GM12878 (cell line): Measurements from ENCODE around the gene UVRAG. TPM values are rescaled to one million over a fixed set of nuclear protein-coding genes. Genes with fewer than 3 reads are reported as not detected.

Source experiments
- ATAC-seq: fragments of 200-7000 bp; cut with Tn5 transposase; 3 replicates; pipeline ENCODE4 v1.9.1; 2020; ENCODE audit warnings: mild to moderate bottlenecking, moderate library complexity
- BruUV-seq: library from RNA; stranded (reverse); fragments of 400-500 nt; replicated peaks from 2 replicates; lab custom pipeline; 2021; lab: Mats Ljungman, UMichigan
- CTCF ChIA-PET: fragments of 300-600 bp; sonication (Branson Sonifier 250); formaldehyde crosslinking; extraction: SDS; loops from one replicate; lab custom pipeline; 2021; ENCODE audit warnings: inconsistent platforms; lab: Yijun Ruan, JAX
- POLR2A ChIA-PET: fragments of 350-600 bp; formaldehyde crosslinking; extraction: SDS; loops from one replicate; lab custom pipeline; 2021; ENCODE audit warnings: inconsistent platforms; lab: Charles Lee
- RAD21 ChIA-PET: fragments of 300-600 bp; sonication (Branson Sonifier 250); formaldehyde crosslinking; loops from one replicate; lab custom pipeline; 2023; ENCODE audit warnings: antibody characterized with exemption; ENCODE audit not compliant: unreplicated experiment; lab: Charles Lee
- SMC1A ChIA-PET: fragments of 300-600 bp; sonication (Branson Sonifier 250); formaldehyde crosslinking; loops from one replicate; lab custom pipeline; 2023; ENCODE audit not compliant: unreplicated experiment, uncharacterized antibody; lab: Charles Lee
- DNase-seq: peaks from one replicate; pipeline ENCODE4 v3.0.0-alpha.2; 2011; ENCODE audit warnings: low read depth, low spot score
- FAIRE-seq: peaks from 3 replicates; lab custom pipeline; 2011; peaks lifted over from hg19 to GRCh38; lab: Jason Lieb, UNC
- H2AFZ ChIP-seq: 2 replicates; pipeline ENCODE4 v1.6.0; 2011; ENCODE audit warnings: low read depth, low read length, control low read depth; ENCODE audit not compliant: control insufficient read depth
- H3K27ac ChIP-seq: 2 replicates; pipeline ENCODE4 v1.5.1; 2011; ENCODE audit warnings: control low read depth; ENCODE audit not compliant: control insufficient read depth, insufficient read depth
- H3K27me3 ChIP-seq, 2 experiments: replicated peaks in 1 of 2; 2 replicates each; pipeline versions ENCODE4 v1.6.0 to v1.6.1; 2011; ENCODE audit warnings: low read length in 1 of 2; ENCODE audit not compliant: control insufficient read depth in 2 of 2, insufficient read depth in 2 of 2
- H3K36me3 ChIP-seq, 2 experiments: 2 replicates each; pipeline ENCODE4 v1.5.1; 2011; ENCODE audit warnings: low read length in 1 of 2; ENCODE audit not compliant: control insufficient read depth in 2 of 2, insufficient read depth in 2 of 2
- H3K4me1 ChIP-seq: 2 replicates; pipeline ENCODE4 v1.6.1; 2011; ENCODE audit warnings: mild to moderate bottlenecking, low read length, moderate library complexity, mixed read lengths; ENCODE audit not compliant: control insufficient read depth, insufficient read depth
- H3K4me2 ChIP-seq: 2 replicates; pipeline ENCODE4 v1.6.0; 2011; ENCODE audit warnings: control low read depth; ENCODE audit not compliant: control insufficient read depth, insufficient read depth
- H3K4me3 ChIP-seq: fragments of 200-600 bp; sonication (generic); 2 replicates; pipeline ENCODE4 v1.5.1; 2016
- H3K79me2 ChIP-seq: 2 replicates; pipeline ENCODE4 v1.6.0; 2011; ENCODE audit warnings: low read length; ENCODE audit not compliant: control insufficient read depth, insufficient read depth
- H3K9ac ChIP-seq: 2 replicates; pipeline ENCODE4 v1.8.0; 2011; ENCODE audit warnings: low read length, control low read depth, mixed read lengths; ENCODE audit not compliant: control insufficient read depth, insufficient read depth
- H3K9me3 ChIP-seq: replicated peaks from 3 replicates; pipeline ENCODE4 v1.5.1; 2011; ENCODE audit warnings: mild to moderate bottlenecking, low read length; ENCODE audit not compliant: control insufficient read depth, insufficient read depth
- H4K20me1 ChIP-seq: 2 replicates; pipeline ENCODE4 v1.6.0; 2011; ENCODE audit not compliant: control insufficient read depth, insufficient read depth
- BCL11A ChIP-seq: IDR thresholded peaks from 2 replicates; pipeline ENCODE4 v1.6.1; 2011; ENCODE audit warnings: low read depth, low read length
- CHD1 ChIP-seq: IDR thresholded peaks from 2 replicates; pipeline ENCODE4 v1.6.1; 2012; ENCODE audit warnings: low read depth, low read length, improper control_type of control experiment
- HDAC2 ChIP-seq: fragments of 200-600 bp; sonication (generic); IDR thresholded peaks from 2 replicates; pipeline ENCODE4 v1.6.1; 2017
- HDAC6 ChIP-seq: fragments of 200-600 bp; sonication (generic); IDR thresholded peaks from one replicate; pipeline ENCODE4 v1.8.0; 2017; ENCODE audit warnings: antibody characterized with exemption; ENCODE audit not compliant: unreplicated experiment
- JUNB ChIP-seq: IDR thresholded peaks from 2 replicates; pipeline ENCODE4 v1.6.1; 2016; ENCODE audit warnings: antibody characterized with exemption, mild to moderate bottlenecking
- PAX8 ChIP-seq: fragments of 450-650 bp; IDR thresholded peaks from 2 replicates; pipeline ENCODE4 v1.6.1; 2017; ENCODE audit warnings: mild to moderate bottlenecking, moderate library complexity
- POLR2A ChIP-seq: IDR thresholded peaks from 2 replicates; pipeline ENCODE4 v1.6.1; 2011; ENCODE audit warnings: low read depth, mild to moderate bottlenecking, low read length
- RBBP5 ChIP-seq: fragments of 200-600 bp; sonication (generic); conservative IDR thresholded peaks from 2 replicates; pipeline ENCODE4 v1.6.1; 2016
- SMARCA5 ChIP-seq: fragments of 450-650 bp; IDR thresholded peaks from 2 replicates; pipeline ENCODE4 v1.6.1; 2017; ENCODE audit warnings: mild to moderate bottlenecking
- ZNF384 ChIP-seq: IDR thresholded peaks from 2 replicates; pipeline ENCODE4 v1.6.1; 2012; ENCODE audit warnings: low read depth, mild to moderate bottlenecking, low read length, improper control_type of control experiment, borderline replicate concordance
- WGBS: methylation state at CpG from one replicate; pipeline ENCODE4 v1.1.6; 2016; ENCODE audit warnings: low lambda C conversion rate; ENCODE audit not compliant: insufficient replicate concordance, insufficient coverage; ENCODE audit errors: missing lambda C conversion rate; 5-methylcytosine and 5-hydroxymethylcytosine counted together
- in situ Hi-C: fragments of 300-500 bp; cut with MboI; formaldehyde crosslinking; loops from 9 replicates; pipeline ENCODE4 v1.14.3; 2018; ENCODE audit warnings: mixed read lengths
- intact Hi-C: fragments of 100-400 bp; cut with micrococcal nuclease; formaldehyde crosslinking; loops from one replicate; pipeline ENCODE4 v1.14.2; 2022; ENCODE audit not compliant: unreplicated experiment
- polyA plus RNA-seq, 11 experiments: library from polyadenylated mRNA; depleted of rRNA in 4 of 11; unstranded in 6 of 11; stranded (reverse) in 5 of 11; fragments of >200 nt; fragmentation: Nextera tagmentation in 4 of 11; fragmentation: Illumina TruSeq in 1 of 11; extraction: Ambion mirVana in 4 of 11; extraction: Trizol in 1 of 11; gene quantifications; 1 replicate in 1 of 11; 2 replicates in 10 of 11; pipeline versions ENCODE4 v1.2.1 to v1.2.3, GENCODE V29; 2011 to 2016; ENCODE audit warnings: inconsistent platforms in 2 of 11, missing spikeins in 2 of 11, low read depth in 1 of 11
- total RNA-seq, 4 experiments: library from RNA; depleted of rRNA in 3 of 4; stranded (reverse); fragments of >200 nt in 3 of 4; fragmentation: Illumina TruSeq in 1 of 4; extraction: Trizol in 1 of 4; gene quantifications; 2 replicates each; pipeline versions ENCODE4 v1.2.1 to v1.2.3, GENCODE V29; 2013 to 2021
- TF ChIP-seq, protein P1 (sequence below): IDR thresholded peaks from 2 replicates; pipeline ENCODE4 v1.6.1; 2011; ENCODE audit warnings: low read depth, mild to moderate bottlenecking, low read length, moderate library complexity, borderline replicate concordance; ENCODE audit errors: extremely low read depth
- TF ChIP-seq, protein P2 (sequence below): IDR thresholded peaks from 2 replicates; pipeline ENCODE4 v1.6.1; 2012; ENCODE audit warnings: low read depth, low read length, improper control_type of control experiment
- TF ChIP-seq, protein P3 (sequence below): fragments of 450-650 bp; conservative IDR thresholded peaks from 2 replicates; pipeline ENCODE4 v1.6.1; 2017; ENCODE audit warnings: mild to moderate bottlenecking, moderate library complexity

Gene UVRAG
- total and polyA plus RNA-seq, 10 of the 15 experiments (the other 5 are each of a cell fraction or from before 2014, with no cell fraction given) = 7.0 to 43.4 (median 37.0) TPM

DNA sequence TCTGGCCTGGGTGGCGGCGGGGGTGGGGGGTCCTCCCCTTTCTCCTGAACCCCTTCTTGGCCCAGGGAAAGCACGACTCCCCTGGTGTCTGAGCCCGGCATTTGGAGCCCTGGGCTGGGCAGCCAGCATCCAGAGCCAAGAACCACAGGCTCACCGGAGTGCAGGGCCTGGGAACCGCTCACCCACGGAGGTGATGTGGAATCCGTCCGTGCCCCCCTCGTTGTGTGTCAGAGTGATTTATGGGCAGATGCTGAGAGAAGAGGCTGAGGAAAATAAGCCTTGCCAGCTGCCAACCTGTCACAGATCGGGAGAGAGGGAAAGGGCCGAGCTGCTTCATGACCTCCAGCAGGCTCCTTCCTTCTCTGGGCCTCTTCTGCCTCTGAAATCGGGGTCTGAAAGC lies 357.6 kb downstream of the UVRAG start:
- BruUV-seq = no TSS peak
- H3K4me1 ChIP-seq = peaks cover 16% of the 10 kb centered on the region
- no peak overlapping the region for H3K27ac ChIP-seq
- ChIA-PET POLR2A (no interaction called here), SMC1A (no interaction called here), CTCF (no interaction called here), RAD21 (no interaction called here)
- H3K9me3 ChIP-seq = no peaks in the 10 kb centered on the region
- DNase-seq = no peak
- H3K27me3 ChIP-seq = no peaks in the 10 kb centered on the region
- intact Hi-C loops = no loop called here
- TF ChIP-seq RBBP5 (no peak), BCL11A (no peak), POLR2A (no peak), SMARCA5 (no peak), HDAC2 (no peak), JUNB (no peak), CHD1 (no peak), HDAC6 (no peak), ZNF384 (no peak), PAX8 (no peak)
- TF ChIP-seq, protein P1, sequence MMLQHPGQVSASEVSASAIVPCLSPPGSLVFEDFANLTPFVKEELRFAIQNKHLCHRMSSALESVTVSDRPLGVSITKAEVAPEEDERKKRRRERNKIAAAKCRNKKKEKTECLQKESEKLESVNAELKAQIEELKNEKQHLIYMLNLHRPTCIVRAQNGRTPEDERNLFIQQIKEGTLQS = no peak
- TF ChIP-seq, protein P2, sequence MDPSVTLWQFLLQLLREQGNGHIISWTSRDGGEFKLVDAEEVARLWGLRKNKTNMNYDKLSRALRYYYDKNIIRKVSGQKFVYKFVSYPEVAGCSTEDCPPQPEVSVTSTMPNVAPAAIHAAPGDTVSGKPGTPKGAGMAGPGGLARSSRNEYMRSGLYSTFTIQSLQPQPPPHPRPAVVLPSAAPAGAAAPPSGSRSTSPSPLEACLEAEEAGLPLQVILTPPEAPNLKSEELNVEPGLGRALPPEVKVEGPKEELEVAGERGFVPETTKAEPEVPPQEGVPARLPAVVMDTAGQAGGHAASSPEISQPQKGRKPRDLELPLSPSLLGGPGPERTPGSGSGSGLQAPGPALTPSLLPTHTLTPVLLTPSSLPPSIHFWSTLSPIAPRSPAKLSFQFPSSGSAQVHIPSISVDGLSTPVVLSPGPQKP = no peak
- TF ChIP-seq, protein P3, sequence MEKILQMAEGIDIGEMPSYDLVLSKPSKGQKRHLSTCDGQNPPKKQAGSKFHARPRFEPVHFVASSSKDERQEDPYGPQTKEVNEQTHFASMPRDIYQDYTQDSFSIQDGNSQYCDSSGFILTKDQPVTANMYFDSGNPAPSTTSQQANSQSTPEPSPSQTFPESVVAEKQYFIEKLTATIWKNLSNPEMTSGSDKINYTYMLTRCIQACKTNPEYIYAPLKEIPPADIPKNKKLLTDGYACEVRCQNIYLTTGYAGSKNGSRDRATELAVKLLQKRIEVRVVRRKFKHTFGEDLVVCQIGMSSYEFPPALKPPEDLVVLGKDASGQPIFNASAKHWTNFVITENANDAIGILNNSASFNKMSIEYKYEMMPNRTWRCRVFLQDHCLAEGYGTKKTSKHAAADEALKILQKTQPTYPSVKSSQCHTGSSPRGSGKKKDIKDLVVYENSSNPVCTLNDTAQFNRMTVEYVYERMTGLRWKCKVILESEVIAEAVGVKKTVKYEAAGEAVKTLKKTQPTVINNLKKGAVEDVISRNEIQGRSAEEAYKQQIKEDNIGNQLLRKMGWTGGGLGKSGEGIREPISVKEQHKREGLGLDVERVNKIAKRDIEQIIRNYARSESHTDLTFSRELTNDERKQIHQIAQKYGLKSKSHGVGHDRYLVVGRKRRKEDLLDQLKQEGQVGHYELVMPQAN = no peak
- ATAC-seq = no peak
- no peaks in the 10 kb centered on the region for H3K79me2 ChIP-seq
- WGBS = 39% methylated on average over 13 of the region's 13 CpGs
- no peak overlapping the region for H3K9ac ChIP-seq
- H4K20me1 ChIP-seq = no peaks in the 10 kb centered on the region
- no peak overlapping the region for H2AFZ ChIP-seq
- FAIRE-seq = no peak
- in situ Hi-C loops = no loop called here
- no peak overlapping the region for H3K4me2 ChIP-seq
- no peak overlapping the region for H3K4me3 ChIP-seq
- no peaks in the 10 kb centered on the region for H3K36me3 ChIP-seq
